ENCODE results near the gene SMYD2. TPM values are rescaled to one million over a fixed set of nuclear protein-coding genes. Genes with fewer than 3 reads are reported as not detected.
A peak's percentile ranks its signal among the peaks of the same experiment; 100 is the strongest.

SMYD2 gene
- total RNA-seq, 1 experiment from 2014 or later: 30.5 TPM

DNA sequence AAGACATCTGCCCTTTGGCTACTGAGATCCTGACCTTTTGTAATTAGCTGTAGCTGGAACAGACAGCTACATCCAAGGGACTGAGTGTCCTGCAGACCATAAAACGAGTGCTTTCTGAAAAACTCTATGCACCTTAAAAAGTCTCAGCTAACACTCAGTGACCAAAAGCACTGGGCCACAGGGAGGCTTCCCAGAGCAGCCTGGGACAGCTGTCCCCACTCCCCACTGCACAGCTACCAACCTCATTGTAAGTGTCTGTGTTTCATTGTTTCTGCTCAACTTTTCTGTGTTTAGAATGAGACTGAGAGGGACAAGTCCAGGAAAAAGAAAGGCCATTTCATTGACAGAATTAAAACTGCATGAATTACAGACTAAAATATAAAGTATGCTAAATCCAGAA, 80.7 kb downstream of the SMYD2 start:
- no peak for DNase-seq (ENCODE audit: low read depth)

DNA sequence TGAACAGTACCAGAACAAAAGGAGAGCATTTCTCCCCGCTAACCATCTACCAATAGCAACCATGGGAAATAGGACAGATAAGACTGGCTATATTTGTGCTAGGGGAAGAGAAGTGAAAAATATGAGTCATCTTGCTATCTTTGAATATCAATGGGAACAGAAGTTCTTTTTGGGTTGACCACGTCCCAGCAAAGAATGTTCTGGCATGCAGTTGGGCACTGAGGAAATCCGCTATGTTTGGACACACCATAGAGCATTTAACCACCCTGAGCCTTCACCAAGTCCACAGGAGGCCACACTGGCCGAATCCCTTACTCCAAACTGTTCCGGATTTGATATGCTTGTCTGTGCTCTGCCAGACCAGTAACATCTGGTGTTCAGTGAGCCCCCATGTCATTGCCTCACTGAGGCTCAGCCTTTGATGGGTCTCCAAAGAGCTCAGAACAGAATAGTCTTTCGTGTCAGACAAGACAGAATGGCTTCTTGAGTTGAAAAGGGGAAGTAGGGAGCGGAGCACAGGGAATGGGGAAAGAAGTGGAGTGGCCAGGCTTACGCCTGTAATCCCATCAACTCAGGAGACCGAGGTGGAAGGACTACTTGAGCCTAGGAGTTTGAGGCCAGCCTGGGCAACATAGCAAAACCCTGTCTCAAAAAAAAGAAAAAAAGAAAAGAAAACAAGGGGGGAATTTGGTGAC, 81.4 kb downstream of the SMYD2 start:
- DNase-seq (ENCODE audit: low read depth): peak; percentile 79

DNA sequence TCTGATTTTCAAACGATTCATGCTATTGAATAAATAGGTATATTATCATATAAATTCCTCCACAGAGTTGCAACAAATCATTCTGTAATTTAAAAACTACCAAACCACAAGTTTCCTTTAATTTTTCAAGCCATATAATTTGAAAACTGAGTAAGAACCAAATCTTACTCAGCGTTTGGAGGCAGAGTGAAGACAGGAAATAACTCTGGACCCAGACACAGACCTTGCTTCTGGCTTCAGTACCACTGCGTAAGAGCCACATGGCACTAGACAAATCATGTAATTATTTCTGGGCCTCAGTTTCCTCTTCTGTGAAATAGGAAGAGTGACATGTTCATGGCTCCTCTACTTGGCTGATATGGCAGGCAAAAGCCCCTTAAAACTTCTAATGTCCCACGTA, 82.4 kb downstream of the SMYD2 start:
- no peak for DNase-seq (ENCODE audit: low read depth)

DNA sequence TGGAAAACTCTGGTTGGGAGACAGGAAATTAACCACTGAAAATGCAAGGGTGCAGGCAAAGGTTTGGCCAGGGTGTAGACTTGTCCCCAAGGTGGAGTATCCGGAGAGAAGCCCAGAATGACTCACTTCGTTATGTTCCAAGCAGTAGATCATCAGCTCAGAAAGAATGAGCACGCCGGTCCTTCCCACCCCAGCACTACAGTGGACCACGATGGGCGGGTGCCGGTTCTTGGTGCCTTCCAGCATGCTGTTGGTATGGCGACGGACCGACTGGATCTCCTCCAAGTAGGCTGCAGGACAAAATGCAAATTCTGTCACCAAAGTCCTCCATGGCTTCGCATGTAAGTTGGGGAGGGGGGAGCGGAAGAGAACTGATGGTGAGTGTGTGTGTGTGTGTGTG, 83.4 kb downstream of the SMYD2 start:
- no peak for DNase-seq (ENCODE audit: low read depth)

DNA sequence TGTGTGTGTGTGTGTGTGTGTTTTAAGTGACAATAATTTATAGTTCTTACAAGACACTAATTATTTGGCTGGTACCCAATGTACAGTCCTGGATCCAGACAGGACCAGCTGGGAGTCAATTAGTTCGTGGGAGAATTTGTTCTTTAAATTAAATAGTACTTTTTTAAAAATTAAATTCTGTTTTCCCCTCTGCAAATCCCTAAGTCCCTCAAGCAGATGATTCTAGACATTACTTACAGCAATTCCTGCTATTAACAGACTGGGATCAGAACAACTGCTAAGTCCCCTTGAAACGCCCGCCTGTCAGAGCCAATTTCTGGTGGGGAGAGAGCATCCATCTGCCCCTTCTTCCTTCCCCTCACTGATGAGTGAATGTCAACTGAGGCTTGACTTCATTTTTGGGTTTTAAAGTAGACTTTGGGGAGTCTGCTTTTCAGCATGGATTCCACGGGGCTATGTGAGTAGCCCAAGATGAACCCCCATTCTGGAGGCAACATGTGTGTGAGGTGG, 83.9 kb downstream of the SMYD2 start:
- DNase-seq (ENCODE audit: low read depth): no peak

DNA sequence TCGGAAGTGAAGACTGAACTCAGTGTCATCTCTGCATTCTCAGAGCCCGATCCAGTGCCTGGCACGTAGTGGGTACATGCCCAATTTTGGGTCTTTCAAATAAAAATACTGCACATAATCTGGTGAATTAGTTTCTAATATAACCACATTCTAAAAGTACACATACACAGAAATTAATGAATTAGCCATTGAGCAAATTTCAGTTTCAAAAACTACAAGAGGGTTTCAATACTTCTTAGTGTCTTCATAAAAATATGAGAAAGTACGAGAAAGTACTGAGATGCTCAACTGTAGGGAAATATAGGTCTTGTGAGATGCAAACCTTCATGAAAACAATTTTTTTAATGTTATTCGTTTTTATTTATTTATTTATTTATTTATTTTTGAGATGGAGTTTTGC, 86.9 kb downstream of the SMYD2 start:
- DNase-seq (ENCODE audit: low read depth): no peak

DNA sequence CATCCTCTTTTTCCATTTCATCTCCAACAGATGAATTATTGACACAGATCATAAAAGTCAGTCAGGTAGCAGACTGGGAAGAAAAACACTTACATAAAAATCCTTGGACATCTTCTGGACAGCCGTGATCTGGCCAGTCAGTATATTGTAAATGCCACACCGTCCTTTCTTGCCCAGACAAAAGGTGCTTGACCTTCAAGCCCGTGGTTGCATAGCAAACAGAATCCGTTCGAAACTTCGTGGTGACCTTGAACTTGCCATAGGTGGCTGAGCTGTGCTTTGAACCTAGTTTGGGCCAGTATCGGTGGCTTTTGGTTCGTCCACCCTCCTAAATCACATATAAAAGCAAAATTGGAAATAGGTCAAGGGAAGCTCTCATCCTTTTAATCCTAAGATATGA, 88.4 kb downstream of the SMYD2 start:
- no peak for DNase-seq (ENCODE audit: low read depth)

DNA sequence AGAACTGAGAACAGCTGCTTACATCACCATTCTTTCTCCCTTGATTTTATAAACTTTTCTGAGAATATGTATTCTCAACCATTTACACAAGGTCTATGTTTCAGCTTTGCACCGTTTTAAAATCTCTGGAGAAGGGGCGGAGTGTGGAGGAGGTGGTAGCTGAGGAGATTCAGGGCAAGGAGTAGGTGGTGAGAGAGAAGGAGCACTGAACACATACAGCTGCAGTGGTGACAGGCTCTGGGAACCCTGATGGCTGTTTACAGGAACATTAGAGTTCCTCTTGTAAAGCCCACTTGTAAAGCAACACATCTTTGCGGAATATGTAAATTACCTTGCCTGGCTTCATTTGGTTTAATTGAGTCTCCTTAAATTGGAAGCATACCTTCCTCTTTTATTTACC, 89.7 kb downstream of the SMYD2 start:
- DNase-seq (ENCODE audit: low read depth): no peak

DNA sequence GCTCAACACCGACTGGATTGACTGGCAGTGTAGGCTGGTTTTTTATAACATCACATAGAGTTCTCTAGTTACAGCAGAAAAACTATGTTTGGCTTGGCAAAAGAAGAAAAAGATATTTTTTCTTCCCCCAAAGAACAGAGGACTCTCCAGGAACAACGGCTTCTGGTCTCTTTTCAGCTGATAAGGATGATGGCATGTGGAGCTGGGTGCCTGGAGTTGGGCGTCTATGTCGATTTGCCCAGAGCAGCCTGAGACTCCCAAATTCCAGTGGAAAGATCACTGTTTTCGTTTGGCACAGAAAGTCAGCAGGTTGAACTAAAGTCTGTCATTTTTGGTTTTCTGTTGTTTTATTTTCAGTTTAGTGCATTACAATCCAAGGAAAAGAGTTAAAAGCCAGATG, 91.1 kb downstream of the SMYD2 start:
- no peak for DNase-seq (ENCODE audit: low read depth)

DNA sequence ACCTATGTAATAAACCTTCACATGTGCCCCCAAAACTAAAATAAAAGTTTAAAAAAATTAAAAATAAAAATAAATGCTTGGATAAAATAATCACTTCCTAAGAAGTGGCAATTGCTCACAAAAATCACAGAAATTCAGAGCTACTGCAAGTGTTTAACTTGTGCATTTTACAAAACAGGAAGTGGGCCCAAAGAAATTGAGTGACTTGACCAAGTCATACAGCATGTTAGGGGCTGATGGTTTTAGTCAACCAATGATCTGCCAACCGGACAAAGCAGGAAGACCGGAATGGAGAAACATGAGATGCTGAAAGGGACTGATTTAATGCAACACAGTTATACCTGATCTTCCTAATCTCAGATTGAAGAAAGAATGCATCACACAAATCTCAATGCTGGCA, 96.5 kb downstream of the SMYD2 start:
- DNase-seq (ENCODE audit: low read depth): no peak

DNA sequence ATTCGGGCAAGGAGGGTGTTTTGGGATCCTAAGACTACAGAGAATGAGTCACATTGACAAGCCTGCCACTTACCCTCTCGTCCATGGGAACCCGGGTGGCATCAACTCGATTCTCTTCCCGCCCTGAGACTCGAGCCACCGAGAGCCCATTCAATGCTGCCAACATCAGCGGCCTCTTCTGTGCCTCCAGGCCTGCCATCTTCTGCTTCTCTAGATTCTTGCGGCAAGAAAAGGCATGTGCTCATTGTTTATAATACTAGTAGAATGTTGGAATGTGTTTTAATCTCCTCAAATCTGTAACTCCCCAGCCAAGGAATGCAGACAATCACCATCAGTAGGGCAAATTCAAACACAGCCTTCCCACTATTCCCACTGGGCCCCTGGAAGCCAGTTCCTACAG, 96.9 kb downstream of the SMYD2 start:
- peak; percentile 72 for DNase-seq (ENCODE audit: low read depth)

DNA sequence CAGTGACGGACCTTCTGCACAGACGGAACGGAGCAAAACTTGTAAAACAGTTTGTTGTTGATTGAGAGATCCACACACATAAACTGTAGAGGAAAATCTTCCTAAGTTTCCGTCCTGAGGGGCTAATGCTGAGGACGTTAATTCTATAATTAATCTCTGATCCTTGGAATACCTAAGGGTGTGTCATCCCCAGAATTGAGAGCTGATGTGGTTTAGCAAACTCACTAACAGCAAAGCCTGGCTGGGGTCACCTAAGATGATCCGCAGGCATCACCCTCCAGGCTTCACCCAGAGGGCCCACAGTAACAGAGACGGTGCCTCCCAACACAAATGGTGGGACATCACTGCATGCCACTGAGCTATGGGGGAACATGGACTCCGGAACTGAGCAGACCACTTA, 97.5 kb downstream of the SMYD2 start:
- DNase-seq (ENCODE audit: low read depth): no peak

DNA sequence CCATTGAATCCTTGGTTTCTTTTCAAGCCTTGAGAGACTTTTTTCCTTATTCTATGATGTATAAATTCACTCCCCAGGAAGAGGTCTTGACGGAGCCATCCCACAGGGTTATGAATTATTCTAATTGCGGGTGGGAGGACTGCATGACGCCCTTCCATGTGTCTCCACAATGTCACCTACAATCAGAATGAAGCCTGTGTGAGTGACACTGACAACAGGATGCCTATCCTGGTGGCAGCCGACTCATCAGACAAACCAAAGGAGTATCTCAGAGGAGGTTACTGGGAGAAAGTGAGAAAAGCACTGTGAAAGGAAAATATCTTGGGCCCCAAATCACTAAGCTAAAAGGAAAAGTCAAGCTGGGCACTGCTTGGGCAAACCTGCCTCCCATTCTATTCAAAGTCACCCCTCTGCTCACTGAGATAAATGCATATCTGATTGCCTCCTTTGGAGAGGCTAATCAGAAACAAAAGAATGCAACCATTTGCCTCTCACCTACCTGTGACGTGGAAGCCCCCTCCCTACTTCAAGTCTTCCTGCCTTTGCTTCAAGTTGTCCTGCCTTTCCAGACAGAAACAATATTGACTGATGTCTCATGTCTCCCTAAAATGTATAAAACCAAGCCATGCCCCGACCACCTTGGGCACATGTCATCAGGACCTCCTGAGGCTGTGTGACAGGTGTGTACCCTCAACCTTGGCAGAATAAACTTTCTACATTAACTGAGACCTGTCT, 98.4 kb downstream of the SMYD2 start:
- peak; percentile 30 for DNase-seq (ENCODE audit: low read depth)

DNA sequence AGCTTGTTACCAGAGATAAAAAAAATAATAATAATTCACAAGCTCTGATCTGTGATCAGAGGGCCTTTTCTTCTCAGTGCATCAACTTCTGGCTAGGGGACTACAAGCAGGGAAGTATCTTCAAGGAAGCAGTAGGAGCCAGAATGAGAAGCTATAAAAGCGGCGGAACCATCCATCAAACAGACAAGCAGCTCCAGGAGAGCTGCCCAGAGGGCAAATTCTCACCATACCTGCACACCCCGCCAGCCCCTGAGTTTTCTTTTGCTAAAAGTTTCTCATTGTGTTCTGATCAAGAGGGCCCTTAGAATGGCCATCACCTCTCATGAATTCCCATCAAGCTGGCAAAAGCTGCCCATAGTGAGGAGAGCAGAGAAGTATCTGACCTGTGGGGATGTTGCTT, 99.4 kb downstream of the SMYD2 start:
- DNase-seq (ENCODE audit: low read depth): no peak

DNA sequence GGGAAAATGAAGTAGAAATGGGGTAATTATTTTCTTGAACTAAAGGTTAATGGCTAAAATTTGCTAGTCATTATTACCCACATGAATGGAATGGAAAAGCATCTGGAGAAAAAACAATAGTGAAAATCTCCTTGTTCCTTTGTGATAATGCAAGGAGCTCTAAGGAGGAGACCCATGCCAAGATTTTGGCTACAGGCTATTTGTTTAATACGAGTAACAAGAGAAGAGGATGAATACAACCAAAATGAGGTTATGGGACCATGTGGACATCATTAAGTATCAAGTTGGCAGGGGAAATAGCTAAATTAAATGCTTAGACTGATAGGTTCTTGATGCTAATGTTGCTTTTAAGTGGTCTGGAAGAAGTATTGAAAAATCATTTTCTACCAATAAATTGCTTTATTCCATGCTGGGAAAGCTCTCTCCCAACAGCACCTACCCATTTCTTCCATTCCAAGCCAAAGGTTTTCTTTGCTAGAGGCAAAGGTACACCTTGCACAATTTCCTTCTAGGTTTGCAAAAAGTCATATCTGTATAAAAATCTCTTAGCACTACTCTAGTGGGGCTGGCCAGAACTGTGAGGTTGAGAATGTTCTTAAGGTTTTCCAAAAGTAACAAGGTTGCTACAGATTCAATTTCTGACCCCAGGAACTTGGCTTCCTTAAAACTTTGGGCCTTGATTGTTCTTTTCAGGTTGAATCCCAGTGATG, 100.2 kb downstream of the SMYD2 start:
- DNase-seq (ENCODE audit: low read depth): no peak

DNA sequence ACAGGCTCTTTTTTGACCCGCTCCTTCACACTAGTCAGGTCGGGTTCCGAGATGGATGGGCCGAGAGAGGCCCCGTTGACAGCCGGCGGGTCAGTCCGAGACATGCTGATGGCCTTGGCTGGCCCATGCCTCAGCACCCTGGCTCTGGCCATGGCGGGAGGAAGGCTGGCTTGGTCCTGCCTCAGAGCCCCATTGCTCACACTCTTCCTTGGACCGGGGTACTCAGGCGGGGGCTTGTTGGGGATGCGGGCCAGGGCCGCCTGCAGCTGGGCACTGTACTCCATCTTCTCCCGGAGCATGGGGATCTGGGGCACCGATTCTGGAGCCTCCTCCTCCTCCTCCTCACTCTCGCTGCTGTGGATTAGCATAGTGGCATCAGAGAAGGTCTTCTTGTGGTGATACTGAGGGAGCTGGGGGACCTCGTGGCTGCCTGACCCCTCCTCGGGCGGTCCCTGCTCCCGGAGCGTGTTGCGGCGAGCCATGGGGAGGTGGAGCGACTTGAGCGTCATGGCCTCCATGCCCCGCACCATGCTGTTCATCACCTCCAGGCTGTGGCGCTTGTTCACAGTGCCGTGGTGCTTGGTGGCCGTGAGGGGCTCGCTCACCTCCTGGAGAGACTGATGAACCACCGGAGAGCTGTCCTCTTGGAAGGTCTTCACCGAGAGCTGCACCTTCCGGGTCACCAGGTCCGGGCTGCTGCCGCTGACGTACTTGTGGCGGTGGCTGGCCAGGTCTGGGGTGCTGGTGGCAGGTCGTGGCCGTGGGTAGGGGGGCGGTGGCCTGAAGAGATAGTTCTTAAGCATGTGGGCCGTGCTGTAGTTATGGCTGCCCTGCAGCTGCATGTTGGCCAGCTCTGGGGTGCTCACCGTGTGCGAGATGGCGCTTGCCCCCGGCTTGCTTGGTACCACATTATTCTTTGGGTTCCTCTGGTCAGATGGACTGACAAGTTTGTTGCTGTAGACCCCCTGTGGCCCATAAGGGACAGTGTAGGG, 102.7 kb downstream of the SMYD2 start:
- no peak for DNase-seq (ENCODE audit: low read depth)

DNA sequence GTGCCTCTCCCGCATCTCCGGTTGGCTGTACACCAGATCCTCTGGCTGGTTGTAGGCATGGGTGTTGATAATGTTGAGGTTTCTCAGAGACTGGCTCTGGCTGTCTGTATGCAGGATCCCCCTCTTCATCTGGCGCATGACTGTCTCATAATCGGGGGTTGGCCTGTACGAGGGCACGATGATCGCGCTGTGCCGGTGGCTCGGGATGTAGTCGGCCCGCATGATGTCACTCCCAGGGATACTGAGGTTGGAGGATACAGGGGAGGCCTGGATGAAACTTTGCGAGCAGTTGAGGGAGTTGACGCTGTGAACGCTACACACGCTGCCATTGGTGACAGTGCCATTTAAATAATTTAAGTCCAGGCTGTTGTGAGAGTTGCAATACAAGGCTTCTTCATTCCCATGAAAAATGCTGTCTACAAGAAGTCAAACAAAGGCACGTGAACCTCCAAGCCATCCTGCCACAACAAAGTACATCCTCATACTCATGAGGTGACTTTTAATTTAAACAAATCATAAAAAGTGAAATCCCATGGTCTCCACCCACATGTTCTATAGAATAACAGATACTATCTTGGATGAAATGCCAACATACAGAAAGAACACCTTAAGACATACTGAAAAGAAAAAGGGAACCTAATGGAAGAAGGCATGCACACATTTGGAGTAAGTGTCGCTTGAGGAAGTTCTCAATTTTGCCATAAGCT, 103.6 kb downstream of the SMYD2 start:
- no peak for DNase-seq (ENCODE audit: low read depth)

DNA sequence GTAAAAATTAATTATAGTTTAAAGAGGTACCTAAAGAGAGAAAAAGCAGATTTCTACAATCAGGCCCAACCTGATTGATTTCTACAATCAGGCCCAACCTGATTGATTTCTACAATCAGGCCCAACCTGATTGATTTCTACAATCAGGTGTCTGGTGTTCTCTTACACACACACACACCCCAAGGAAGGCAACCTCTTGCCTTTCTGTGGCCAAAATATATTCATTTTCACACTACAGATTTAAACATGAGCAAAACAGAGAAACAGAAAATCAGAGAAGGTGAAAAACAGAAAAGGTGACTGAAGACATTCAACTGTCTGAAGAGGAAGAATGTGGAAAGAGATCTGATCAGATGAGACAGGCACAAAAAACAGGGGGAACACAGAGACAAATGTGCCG, 104.5 kb downstream of the SMYD2 start:
- no peak for DNase-seq (ENCODE audit: low read depth)

DNA sequence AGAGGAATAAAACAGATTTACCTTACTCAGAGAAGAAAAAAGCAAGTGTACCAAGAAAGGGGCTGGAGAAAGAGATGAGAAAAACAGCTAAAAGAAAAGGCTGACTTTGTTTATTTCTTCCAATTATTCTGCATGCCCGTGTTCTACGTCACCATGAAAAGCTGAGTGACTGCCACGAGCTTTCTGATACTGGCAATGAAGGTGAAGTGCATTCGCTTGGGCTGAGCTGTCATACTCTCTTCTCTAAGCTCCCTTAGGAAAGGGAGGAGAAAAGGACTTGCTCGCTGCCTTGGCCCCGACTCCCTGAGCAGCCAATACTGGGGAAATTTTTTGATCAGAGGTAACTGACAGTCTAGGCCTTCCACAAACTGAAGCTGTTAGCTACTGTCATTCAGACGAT, 105.4 kb downstream of the SMYD2 start:
- DNase-seq (ENCODE audit: low read depth): no peak
